Kidney capillary endothelial cell (primary cell): ENCODE data around the gene UBE2M.
"Not testable (repeated sequence)": the region's sequence is repeated elsewhere in the genome, so short reads cannot be mapped to it uniquely, and the experiment has no call there.

Experiments
- DNase-seq: peaks from one replicate; pipeline ENCODE4 v3.0.0-alpha.2; 2018; ENCODE audit warnings: low spot score

UBE2M gene

DNA sequence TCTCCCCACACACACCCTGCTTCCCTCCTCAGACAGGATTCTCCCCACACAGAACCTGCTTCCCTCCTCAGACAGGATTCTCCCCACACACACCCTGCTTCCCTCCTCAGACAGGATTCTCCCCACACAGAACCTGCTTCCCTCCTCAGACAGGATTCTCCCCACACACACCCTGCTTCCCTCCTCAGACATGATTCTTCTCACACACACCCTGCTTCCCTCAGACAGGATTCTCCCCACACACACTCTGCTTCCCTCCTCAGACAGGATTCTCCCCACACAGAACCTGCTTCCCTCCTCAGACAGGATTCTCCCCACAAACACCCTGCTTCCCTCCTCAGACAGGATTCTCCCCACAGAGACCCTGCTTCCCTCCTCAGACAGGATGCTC, 19.2 kb downstream of the UBE2M start:
- not testable (repeated sequence) for DNase-seq

DNA sequence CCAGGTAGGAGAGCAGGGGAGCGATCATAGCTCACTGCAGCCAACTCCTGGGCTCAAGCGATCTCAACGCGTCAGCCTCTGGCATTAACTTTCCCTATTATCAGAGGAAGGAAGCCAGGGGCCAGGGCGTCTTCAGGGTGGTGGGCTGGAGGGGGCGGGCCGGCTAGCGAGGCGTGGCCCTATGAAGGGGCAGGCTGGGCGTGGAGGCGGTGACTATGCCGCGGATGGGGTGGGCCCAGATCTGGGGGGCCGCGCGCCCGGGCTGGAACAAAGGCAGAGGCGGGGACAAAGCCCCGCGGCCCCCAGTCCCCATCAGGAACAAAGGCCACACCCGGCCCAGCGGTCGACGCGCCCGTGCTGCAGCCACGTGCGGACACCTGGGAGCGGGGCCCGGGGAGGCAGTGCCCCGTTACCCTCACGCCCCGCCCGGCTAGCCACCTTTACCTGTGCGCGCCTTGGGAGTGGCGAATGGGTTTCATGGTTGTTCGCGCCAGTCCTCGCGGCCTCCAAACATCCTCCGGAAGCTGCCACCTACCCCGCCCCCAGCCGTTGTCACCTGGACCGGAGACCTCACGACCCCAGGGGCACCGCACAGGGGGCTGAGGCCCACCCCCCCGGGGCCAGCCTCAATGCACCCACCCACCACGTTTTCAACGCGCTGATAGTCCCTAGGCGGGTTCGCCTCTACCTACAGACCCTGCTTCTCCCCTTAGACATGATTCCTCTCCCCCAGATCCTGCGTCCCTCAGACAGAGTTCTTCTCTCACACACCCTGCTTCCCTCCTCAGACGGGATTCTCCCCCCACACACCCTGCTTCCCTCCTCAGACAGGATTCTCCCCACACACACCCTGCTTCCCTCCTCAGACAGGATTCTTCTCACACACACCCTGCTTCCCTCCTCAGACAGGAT, 19.9 kb downstream of the UBE2M start:
- DNase-seq, result no peak

DNA sequence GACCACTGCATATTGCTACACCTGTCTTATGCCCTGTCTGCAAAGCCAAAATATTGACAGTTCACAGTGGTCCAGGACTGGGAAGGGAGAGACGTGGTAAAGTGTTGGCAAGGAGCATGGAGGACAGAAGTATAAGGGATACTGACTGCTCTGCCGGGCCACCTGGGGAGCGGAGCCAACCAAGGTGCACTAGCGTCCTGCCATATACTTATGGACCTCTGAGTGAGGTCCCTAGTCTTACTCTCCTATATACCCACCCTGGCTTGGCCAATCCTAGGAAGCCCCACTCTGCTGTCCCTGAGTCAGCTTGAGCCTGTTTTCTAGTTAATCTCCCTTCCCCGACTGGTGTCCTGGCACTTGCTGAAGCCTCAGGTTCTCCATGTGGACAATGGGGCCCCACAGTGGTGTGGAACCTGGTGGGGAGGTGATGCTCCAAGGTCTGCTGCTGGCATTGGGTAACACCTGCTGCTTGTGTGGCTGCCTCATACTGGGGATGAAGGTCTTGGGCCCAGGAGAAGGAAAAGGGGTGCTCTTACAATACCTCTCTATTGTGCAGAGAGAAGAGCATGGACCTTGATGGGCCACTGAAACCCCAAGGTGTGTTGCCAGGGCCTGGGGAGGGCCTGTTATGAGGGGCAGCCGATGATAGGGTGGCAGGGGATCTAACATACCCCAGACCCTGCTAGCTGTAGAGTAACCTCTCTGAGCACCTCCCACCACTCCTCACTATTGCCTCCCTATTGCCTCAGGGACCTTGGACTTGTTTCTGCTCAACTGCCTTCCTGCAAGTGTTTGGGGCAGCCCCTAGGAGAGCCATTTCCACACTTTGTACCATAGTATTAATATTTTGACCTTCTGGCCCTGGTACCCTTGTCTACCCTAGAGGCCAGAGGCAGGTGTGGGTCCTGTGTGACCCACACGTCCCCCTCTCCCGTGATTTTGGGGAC, 21.3 kb downstream of the UBE2M start:
- DNase-seq, result no peak

DNA sequence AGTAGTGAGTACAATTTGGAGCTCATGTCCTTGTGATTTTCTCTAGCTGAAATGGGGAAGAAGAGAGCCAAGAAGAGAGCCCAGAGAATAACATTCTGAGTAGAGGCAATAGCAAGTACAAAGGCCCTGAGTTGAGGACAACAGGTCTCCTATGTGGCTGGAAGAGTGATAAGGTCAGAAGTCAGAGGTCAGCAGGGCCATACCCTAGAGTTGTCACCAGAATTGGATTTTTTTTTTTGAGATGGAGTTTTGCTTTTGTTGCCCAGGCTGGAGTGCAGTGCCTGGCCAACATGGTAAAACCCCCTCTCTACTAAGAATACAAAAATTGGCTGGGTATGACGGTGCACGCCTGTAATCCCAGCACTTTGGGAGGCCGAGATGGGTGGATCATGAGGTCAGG, 22.6 kb downstream of the UBE2M start:
- no peak for DNase-seq

DNA sequence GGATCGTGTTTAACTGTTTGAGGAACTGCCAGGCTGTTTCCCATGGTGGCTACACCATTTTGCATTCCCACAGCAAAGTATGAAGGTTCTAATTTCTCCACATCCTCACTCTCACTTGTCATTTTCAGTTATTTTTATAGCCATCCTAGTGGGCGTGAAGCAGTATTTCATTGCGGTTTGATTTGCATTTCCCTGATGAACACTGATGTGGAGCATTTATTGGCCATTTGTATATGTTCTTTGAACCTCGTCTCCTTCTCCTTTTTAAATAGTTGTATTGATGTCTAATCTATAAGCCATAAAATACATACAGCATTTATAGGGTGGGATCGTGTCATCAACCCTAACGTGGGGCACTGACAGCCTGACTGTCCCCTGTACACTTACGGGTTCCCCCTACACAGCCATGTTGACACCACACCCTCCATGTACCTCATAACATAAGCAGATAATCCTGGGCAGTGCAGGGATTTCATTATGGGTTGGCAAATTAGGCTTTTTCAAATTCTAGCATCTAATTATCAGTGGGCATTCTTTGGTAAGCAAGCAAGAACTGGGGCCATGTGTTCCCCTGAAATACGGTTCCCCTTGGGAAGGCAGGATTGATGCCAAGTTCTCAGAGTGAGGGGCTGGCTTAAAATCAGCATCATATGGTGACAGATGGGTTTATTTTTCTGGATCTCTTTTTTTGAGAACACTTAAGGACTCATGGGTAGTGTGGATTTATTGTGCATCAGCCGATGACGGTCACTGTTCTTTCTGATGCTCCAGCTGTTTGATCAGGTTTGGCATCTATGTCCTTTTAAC, 27.2 kb downstream of the UBE2M start:
- DNase-seq, result no peak

DNA sequence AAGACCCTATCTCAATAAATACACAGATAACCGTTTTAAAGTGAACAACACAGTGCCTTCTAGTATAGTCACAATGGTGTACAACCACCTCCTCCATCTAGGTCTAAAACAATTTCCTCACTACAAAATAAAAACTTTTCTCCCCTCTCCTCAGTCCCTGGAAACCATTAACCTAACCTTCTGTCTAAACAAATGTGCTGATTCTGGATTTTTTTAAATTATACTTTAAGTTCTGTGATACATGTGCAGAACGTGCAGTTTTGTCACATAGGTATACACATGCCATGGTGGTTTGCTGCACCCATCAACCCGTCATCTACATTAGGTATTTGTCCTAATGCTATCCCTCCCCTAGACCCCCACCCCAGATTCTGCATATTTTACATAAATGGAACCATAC, 29.0 kb downstream of the UBE2M start:
- DNase-seq, result no peak

DNA sequence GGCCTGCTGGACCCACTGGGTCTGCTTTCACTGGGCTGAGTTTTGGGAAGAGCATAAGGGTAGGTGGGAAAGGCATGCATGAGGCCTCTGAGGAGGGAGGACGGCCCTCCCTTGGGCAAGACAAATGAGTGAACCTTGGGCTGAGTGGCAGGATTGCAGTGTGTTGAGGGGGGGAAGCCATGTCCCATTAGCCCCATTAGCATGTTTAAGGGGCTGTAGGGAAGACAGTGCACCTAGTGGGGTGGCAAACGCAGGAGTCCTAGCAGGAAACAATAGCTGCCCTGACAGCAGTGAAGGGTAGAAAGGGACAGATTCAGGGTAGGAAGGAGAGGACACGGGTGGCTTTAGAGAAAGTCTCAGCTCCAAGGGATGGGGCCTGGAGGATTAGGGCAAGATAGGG, 35.7 kb downstream of the UBE2M start:
- no peak for DNase-seq

DNA sequence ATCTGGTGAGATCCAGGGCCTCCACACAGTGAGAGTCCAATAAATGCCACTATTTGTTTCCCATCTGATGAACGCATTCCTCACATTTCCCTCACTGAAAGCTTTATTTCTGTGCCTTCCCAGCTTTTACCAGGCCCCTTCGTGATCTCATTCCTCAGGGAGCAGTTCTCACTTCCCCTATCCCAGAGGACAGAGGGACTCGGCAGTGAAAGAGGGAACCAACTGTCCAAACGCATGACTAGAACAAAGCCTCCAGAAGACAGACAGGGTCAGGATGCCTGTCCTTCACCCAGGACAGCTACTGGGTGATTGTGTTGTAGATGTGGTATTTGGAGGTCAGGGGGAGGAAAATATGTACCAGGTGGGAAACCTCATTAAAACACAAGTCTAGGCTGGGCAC, 36.8 kb downstream of the UBE2M start:
- no peak for DNase-seq

DNA sequence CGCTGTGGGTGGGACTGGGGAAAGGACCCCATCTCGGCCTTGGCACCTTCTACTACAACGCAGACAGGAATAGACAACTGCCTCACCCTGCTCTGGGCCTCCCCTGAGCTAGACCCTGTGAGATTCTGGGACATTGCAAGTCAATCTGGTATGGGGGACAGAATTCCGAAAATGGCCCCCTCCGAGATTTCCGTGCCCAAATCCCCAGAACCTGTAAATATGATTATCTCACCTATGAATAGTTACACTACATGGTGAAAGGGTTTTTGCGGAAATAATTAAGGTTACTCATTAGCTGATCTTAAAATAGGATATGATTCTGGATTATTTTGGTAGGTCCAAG, 38.2 kb downstream of the UBE2M start:
- DNase-seq, result no peak

DNA sequence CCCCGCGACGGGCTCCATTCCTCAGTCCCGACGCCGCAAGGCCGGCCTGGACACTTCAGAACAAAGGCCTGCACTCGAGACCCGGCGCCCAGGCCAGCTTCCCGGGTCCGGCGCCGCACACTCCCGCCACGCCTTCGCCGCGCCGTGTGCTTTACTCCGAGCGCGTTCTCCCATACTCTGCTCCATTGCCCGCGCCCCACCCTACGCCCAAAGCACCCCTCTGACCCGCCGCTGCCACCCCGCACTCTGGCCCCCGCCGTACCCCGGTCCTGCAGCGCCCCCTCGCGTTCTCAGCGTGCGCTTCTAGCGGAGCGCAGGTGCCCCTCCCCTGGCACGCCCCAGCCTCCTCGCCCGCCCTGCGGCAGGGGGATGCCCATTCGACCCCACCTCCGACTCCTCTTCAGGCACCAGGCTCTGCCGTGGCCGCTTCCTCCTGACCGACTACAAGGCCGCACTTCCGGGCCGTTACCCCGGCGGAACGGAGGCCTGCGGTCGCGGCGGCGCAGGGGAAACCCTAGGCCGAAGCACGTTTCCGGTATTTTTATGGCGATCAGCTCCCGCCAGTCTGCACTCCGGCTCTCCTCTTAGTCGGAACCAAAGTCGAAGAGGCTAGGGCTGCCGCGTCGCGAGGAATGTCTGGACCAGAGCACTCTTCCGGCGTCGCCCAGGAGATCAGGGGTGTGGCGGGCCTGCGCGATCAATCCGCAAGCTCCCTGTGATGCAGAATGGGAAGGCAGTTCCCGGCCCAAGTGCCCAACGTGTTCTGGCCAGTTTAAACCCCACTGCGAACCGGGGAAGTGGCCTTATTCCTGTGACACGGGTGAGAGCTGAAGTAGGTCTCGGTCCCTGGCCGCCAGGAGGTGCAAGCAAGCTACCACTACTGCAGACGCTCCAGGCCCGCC, 38.8 kb downstream of the UBE2M start, which contains the start of gene ZBTB45:
Gene ZBTB45, minus strand, starts transcription at position 456 of the 902 bp plus-strand sequence. CDS start 2,137 bp downstream, outside the sequence.
- peak; percentile 88 for DNase-seq

DNA sequence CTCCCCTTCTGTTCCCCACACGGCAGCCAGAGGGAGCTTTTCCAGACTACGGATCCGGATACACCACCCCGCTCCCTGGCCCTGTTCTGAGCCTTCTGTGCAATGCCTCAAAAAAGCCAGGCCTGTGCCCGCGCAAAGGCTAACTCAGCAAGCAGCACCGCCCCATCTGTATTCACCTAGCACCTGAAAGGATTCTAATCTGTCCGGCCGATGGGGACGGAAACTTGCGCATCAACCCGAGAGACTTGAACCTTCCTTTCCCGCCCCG, 39.4 kb downstream of the UBE2M start:
- peak; percentile 58 for DNase-seq

DNA sequence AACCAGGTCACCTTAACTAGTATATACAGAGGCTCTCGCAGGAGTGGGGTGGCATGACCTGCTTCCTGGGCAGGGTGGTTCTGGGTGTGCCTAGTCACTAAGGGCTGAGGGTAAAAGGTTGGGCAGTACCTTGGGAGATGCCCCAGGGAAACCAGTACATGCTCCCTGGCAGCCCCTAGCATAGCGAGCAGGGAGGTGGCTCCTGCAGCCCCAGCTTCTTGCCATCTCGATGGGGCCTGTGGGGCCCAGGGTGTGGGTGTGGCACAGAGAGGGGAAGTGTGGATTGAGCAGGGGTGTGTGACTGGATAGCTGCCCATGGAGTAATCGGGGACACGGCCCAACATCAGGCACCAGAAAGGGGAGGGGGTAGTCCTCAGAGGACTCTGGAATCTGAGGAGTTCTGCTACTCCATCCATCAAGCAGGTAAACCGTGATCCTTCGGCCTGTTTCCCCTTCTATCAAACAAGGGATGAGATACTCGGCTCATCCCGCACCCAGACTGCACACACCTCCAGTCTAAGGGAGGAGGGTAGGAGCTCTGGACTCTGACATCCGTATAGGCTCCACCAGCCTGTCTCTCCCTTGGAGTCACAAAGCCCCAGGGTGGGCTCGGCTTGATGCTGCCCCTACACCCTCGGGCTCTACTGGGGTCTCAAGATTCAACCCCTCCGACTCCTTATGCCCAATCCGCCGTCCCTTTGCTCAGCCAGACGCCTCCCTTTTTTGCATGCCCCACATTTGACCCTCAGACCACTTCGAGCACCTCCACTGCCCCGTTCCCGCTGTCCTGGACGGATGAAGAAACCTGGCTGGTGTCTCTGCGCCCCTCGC, 39.9 kb downstream of the UBE2M start:
- no peak for DNase-seq

DNA sequence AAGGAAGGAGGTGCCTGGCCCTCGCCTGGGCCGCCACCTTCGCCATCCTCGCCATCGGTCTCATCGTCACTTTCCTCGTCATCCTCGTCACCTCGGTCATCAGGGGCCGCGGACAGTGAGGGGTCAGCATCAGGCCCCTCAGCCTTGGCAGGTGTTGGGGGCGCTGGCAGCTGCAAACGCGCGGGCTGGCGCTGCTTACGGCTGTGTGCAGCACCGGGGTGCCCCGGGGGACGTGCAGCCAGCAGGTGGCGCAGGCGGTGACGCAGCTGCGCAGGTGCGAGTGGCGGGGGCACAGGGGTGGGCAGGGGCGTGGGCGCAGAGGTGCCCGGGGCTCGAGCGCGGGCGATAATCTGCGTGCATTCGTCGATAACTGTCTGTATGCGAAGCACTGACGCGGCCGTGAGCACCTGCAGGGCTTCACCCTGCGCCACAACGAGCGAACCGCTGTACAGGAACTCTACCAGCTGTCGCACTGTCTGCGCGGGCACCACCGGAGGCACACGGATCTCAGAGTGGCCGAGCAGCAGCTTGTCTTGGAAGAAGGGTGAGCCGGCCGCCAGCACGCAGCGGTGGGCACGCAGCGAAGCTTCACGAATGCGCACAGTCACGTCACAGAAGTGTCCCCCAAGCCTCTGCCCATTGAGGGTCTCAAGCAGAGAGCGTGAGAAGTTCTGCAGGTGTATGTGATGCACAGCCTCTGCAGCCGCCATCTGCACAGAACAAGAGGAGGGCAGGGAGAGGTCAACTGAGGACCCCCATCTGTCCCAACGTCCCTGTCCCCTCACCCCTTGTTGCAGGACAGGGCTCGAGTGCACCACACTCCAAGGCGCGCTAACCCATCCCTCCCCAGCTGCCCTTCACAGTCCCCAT, 41.2 kb downstream of the UBE2M start:
- DNase-seq, result no peak

DNA sequence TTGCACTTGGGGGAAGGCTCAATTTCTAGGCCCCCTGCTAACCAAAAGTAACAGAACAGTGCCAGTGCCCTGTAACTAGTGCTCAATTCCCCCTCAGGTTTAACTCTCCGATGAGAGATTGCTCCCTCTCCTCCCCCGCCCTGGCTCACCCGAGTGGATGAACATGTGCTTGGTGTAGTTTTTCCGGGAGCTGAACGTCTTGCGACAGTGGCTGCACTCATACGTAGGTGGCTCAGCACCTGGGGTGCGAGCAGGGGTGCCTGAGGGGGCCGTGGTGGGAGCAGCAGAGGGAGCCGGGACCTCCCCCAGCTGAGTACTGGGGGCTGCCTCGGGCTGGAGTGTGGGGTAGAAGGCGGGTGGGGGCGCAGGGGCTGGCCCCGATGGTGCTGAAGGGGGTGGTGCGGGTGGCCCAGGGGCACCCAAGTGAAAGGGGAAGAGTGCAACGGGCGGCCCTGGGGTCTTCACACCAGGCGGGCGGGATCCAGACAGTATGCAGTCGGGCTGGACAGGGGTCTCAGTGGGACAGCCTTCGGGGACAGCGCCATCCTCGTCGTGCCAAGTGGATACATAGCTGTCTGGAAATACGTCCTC, 42.1 kb downstream of the UBE2M start:
- DNase-seq, result no peak

DNA sequence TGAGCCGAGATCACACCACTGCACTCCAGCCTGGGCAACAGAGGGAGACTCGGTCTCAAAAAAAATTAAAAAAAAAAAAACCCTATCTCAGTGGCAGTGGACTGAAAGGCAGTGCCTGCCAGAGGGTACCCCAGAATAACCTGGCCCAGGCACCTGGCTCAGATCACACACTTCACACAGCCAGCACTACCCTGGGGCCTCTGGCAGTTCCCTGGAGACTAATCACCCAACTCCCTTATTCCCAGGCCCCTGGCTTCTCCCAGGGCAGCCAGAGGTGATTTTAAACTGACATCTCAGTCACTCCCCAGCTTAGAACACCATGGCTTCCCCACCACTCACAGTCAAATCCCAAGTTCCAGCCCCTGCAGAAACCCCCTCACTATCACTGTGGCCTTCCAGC, 43.2 kb downstream of the UBE2M start:
- DNase-seq, result no peak

DNA sequence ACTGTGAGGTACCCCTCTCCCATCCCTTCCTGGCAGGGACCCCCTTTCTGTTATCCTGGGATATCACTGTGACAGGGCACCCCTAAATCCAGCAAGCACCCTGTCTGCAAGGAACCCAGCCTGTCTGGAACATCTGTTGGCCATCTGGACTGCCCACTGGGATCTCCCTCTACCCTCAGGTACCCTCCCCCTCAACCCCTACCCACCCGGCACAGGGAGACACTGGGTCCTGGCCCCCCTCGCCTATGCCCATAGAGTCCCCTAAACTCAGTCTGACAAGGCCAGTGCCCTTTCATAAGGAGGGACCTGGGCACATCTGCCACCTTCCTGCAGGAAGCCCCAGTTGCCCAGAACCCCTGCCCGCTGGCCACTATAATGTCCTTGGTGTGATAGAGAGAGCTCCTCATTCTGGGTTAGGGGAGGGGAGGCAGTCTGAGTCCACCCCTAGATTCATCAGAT, 43.8 kb downstream of the UBE2M start:
- no peak for DNase-seq

DNA sequence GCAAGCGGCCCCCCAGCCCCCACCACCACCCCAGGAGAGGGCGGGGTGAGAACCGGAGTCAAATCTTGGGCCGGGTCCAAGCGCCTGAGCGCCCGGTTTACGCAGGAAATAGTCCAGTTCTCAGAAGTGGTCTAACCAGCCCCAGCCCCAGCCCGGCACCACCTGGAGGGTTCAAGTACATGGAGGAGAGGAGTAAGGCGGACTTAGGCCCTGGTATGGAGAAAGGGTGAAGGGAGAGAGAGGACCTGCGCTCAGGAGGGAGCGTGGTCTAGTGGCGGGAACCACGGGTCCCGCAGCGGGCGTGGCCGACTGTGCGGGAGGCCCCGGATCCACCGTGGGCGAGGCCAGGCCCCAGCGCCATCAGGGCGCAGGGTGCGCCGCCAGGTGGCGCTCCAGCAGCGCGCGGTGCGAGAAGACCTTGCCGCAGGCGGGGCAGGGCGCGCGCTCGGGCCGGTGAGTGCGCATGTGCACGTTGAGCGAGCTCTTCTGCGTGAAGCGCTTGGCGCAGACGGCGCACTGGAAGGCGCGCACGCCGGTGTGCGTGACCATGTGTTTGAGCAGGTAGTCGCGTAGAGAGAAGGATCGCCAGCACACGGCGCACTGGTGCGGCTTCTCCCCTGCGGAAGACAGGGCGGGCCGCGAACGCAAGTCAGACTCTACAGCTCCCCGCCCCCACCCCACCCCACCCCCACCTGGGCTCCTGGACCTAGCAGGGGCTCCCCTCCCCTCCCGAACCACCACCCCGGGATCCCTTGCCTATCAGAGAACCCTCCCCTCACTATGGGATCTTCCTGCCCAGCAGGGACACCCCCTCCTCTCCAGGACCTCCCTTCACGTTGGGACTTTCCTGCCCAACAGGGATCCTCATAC, 44.5 kb downstream of the UBE2M start:
- peak; percentile 86 for DNase-seq

DNA sequence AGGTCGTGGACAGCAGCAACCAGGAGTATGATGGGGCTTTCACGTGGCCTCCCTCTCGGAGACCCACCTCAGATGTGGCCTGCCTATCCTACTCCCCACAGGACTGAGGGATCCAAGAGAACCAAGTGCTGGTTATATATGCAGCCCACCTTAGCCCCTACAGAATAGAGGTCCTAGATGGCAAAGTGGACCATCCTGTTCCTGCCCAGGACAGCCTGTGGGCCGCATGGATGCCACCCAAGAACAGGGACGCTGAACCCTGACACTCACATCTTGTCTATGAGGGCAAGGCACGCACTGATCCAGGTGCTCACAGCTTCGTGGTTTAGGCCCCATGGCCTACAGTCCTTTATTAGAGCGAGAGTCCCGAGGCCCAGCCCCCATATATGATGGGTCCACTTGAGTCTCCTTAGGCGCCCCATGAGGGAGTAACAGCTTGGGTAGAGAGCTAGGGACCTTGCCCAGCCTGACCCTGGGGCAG, 45.2 kb downstream of the UBE2M start:
- no peak for DNase-seq
